ENCODE results near the gene IGFBP4. TPM values are rescaled to one million over a fixed set of nuclear protein-coding genes. Genes with fewer than 3 reads are reported as not detected.
A peak's percentile ranks its signal among the peaks of the same experiment; 100 is the strongest.

The IGFBP4 gene
- total RNA-seq, 2 experiments from 2014 or later: 12.2 to 13.2 TPM

DNA sequence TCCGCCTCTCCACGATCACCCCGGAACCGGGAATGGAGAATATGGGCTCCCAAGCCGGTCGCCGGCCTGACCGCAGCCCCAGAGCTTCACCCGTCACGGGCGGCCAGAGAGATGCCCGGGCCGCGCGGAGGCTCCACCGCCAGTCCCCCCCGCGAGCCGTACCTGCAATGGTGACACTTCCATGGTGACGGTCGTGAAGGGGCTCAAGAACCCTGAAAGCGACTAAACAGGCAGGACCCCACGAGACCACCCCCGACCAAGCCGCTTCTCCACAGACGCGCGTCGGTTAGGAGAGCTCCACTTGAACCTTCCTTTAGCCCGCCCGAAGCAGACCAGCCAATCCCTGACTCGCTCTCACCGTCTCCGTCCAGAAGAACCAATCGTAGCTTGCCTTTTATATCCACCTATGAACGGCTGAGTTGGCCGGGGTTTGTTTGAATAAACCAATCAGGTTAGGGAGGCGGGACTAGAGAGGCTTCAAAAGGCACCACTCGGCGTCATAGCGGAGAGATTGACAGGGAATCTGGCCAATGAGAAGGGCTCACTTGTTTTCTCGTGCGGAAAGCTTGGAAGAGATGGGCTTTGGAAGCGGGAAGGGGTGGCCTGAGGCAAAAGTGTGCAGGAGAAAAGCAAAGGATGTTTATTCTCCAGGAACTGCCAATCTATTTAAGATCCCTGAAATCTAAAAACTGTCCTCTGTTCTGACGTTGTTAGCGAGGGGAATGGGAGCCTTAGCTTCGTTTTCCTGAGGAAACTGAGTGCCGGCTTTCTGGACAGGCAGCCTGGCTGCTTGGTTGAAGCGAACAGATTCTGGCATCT is 25.4 kb upstream of the IGFBP4 start, which contains the start of gene TOP2A:
Gene TOP2A (minus strand): TSS at position 288 of the 819 bp plus-strand sequence. CDS start 105 bp downstream, at position 183.
- H3K27me3 Mint-ChIP-seq: no peaks in the 10 kb centered on the region
- peak; percentile 95 for DNase-seq
- peaks cover 24% of the 10 kb centered on the region for H3K36me3 Mint-ChIP-seq
- H3K9me3 Mint-ChIP-seq: no peaks in the 10 kb centered on the region
- peaks cover 33% of the 10 kb centered on the region for H3K4me1 Mint-ChIP-seq
- peak within 1 kb of the TSS; percentile 97 for H3K27ac Mint-ChIP-seq
- POLR2A ChIA-PET: interaction anchor here (0.6 to 3.7 kb wide), 41 partner anchors 9 to 349 kb away, joined by 3 to 48 read pairs (median 4); partner anchors contain the start of genes CCR7, GJD3 and IGFBP4
- ATAC-seq (ENCODE audit: low read depth): peak; percentile 96
- H3K4me3 Mint-ChIP-seq: peak within 1 kb of the TSS; percentile 99

DNA sequence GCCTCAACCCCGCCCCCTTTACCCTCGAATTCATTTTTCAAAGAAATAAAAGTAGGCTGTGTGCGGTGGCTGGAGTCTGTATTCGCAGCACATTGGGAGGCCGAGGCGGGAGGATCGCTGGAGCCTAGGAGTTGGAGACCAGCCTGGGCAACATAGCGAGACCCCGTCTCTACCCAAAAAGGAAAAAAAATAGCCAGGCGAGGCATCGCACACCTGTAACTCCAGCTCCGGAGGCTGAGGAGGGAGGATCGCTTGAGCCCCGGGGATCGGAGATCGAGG is 24.9 kb upstream of the IGFBP4 start:
- H3K9me3 Mint-ChIP-seq: no peaks in the 10 kb centered on the region
- no peak for DNase-seq
- H3K4me3 Mint-ChIP-seq: peak overlapping the region; percentile 99

DNA sequence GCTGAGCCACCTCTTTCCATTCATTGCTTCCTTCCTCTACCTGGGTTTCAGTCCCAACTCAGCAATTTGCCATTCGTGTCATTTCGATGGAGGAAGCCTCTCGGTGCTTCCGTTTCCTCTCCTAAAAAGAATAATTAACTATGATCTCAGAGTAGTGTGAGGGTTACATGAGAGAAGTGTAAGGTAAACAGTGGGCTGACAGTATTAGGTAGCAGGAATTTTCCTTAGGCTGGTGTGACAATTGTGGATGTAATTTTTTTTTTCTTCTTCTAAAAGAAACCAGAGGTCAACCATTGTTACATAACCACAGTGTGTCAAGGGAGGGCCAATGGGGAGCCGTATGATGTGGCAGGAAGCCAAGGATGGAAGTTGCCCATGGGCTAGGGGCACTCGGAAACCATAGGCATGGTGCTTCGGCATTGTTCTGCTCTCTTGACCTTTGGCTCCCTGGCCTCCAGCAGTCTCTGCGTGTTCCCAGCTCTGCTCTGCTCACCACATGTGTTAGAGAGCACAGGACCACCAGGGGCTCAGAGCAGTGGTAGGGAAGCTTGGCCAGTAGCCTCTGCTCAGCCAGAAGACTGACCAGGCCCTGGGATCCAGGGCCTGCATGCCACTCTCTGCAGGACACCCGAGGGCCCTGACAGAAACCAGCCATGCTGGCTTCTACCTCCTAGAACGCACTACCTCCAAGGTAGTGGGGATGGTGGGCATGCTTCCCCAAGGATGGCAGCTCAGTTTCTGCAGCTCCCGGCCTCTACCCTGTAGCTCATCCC is 23.5 kb upstream of the IGFBP4 start:
- peaks cover 31% of the 10 kb centered on the region for H3K4me1 Mint-ChIP-seq
- no peaks in the 10 kb centered on the region for H3K9me3 Mint-ChIP-seq
- H3K27ac Mint-ChIP-seq: peak overlapping the region; percentile 67
- no peaks in the 10 kb centered on the region for H3K27me3 Mint-ChIP-seq
- ATAC-seq (ENCODE audit: low read depth) (no peak), DNase-seq (peak; percentile 25)
- POLR2A ChIA-PET: interaction anchor here (0.6 to 1.8 kb wide), 5 partner anchors 57 to 191 kb away, joined by 3 to 6 read pairs (median 4); no protein-coding TSS in a partner anchor
- peak overlapping the region; percentile 50 for H3K4me3 Mint-ChIP-seq
- H3K36me3 Mint-ChIP-seq: peaks cover 15% of the 10 kb centered on the region

More for the DNA sequence above, 24.9 kb upstream of the IGFBP4 start:
- POLR2A ChIA-PET: interaction anchor here (0.8 to 3.7 kb wide), 25 partner anchors 9 to 349 kb away, joined by 3 to 48 read pairs (median 6); partner anchors contain the start of gene IGFBP4
- peaks cover 32% of the 10 kb centered on the region for H3K4me1 Mint-ChIP-seq
- H3K27ac Mint-ChIP-seq: peak overlapping the region; percentile 97
- no peak for ATAC-seq (ENCODE audit: low read depth)
- no peaks in the 10 kb centered on the region for H3K27me3 Mint-ChIP-seq
- H3K36me3 Mint-ChIP-seq: peaks cover 20% of the 10 kb centered on the region

DNA sequence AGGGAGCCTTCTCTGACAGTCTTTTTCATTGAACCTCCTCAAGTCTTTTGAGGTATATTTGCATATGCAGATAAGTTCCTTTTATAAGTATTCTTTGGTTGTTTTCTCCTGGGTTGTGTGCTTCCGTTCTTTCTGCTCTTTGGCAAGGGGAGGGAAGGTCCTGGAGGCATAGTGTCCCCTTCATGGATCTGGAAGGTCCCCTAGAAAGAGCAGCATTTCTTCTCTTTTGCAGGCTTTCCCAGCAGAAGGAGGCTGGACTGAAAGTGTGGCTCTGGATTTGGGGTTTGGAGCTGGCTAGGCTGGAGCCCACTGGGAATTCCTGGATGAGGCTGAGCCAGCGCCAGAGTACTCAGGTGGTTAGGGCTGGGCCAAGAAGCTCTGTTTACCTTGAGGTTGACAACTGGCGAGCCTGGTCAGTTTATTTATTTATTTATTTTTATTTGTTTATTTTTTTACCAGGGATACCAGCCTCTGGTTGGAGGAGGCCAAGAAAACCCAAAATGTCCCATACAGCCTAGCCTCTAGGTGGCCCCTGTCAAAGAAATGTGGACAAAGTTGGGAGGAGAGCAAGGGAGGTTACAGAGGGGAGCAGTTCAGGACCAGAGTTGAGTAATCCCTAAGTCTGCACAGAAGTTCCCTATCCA is 20.1 kb upstream of the IGFBP4 start:
- H3K4me3 Mint-ChIP-seq: no peak overlapping the region
- DNase-seq (peak; percentile 18), ATAC-seq (ENCODE audit: low read depth) (no peak)
- H3K36me3 Mint-ChIP-seq: peaks cover 2% of the 10 kb centered on the region
- POLR2A ChIA-PET: interaction anchor here (0.8 kb wide), 1 partner anchor 9 kb away, joined by 5 read pairs; no protein-coding TSS in a partner anchor
- H3K4me1 Mint-ChIP-seq: peaks cover 48% of the 10 kb centered on the region
- H3K27me3 Mint-ChIP-seq: peaks cover 6% of the 10 kb centered on the region
- H3K27ac Mint-ChIP-seq: no peak overlapping the region
- no peaks in the 10 kb centered on the region for H3K9me3 Mint-ChIP-seq

DNA sequence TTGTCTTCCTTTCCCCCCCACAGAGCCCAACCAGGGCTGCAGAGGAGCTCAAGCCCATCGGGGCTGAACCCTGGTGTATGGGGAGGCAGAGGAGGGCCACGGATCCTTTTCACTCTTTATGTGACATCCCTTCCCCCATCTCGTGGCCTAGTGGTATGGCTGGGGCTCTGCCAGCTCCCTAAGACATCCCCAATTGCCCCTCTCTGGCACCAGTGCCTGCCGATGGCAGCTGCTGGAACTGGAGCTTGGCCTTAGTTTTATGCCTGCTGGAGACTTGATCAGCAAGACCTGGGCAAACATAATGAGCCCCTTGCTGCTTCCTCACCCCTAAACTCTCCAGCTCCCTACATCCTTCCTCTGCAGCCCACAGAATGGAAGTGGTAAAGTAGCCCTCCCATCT is 17.5 kb upstream of the IGFBP4 start:
- peaks cover 17% of the 10 kb centered on the region for H3K27me3 Mint-ChIP-seq
- POLR2A ChIA-PET: interaction anchor here (0.6 to 3.4 kb wide), 9 partner anchors 8 to 135 kb away, joined by 3 to 48 read pairs (median 8); partner anchors contain the start of genes IGFBP4 and TOP2A
- peak; percentile 51 for DNase-seq
- peak overlapping the region; percentile 71 for H3K4me3 Mint-ChIP-seq
- ATAC-seq (ENCODE audit: low read depth): peak; percentile 23
- H3K36me3 Mint-ChIP-seq: peaks cover 2% of the 10 kb centered on the region
- no peaks in the 10 kb centered on the region for H3K9me3 Mint-ChIP-seq
- H3K4me1 Mint-ChIP-seq: peaks cover 37% of the 10 kb centered on the region
- peak overlapping the region; percentile 86 for H3K27ac Mint-ChIP-seq

DNA sequence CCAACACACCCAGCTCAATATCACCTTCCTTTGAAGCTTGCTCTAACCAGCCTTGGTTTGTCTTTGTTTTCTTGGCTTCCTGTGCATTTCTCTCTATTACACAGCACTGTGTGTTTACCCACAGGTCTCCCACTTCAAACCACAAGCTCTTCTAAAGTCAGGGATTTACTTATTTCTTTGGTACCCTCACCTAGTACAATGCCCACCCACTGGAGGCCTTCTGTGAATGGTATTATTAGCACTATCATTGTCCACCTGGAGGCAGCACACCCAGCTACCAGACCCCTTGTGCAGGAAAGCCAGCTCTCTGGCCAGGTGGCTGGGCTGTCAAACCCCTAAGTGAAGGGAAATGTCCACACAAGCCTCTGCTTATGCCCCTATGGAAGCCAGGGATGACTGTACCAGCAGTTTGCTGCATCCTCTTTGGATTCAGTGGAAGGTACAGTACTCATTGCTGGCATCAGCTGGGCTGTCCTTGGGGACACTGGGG is 16.2 kb upstream of the IGFBP4 start:
- H3K27me3 Mint-ChIP-seq: peaks cover 17% of the 10 kb centered on the region
- H3K4me1 Mint-ChIP-seq: peaks cover 38% of the 10 kb centered on the region
- H3K4me3 Mint-ChIP-seq: peak overlapping the region; percentile 71
- ATAC-seq (ENCODE audit: low read depth) (peak; percentile 93), DNase-seq (peak; percentile 49)
- H3K9me3 Mint-ChIP-seq: no peaks in the 10 kb centered on the region
- peak overlapping the region; percentile 86 for H3K27ac Mint-ChIP-seq
- POLR2A ChIA-PET: interaction anchor here (0.6 to 3.4 kb wide), 16 partner anchors 10 to 139 kb away, joined by 3 to 48 read pairs (median 5); partner anchors contain the start of genes CDC6 and TOP2A
- peaks cover 2% of the 10 kb centered on the region for H3K36me3 Mint-ChIP-seq

DNA sequence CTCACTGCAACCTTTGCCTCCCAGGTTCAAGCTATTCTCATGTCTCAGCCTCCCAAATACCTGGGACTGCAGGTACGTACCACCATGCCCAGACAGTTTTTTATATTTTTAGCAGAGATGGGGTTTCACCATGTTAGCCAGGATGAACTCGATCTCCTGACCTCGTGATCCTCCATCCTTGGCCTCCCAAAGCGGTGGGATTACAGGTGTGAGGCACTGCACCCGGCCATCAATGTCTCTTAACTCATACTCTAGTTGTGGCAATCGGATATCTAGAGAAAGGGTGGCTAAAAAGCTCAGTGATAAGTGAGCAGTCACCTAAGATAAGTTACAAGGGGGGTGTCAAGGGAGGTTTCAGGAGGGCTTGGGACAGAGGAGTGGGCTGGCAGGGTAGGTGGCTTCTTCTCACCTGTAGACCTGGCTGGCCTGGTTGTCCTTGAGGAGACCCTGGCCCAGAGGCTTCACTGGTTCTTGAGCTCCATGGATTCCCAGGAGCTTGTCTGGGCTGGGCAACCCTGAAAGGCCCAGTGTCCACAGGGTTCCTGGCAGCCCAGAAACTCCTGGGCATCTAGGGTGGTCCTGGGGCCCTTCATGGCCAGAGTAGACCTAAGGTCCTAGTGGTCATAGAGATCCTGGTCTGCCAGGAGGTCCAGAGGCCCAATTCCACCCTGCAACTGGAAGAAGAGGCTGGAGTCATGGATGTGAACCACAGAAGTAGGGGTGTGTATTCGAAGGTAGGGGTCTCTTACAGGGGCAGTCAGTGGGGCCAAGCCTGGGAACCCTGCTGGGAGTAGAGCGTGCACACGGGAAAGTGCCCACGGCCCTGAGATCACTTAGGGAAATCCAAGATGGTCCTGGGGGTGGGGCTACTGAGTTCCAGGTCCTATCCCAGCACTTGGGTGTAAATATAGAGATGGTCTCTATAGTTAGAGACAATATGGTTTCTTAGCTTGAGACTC is 12.7 kb upstream of the IGFBP4 start:
- POLR2A ChIA-PET: interaction anchor here (0.6 to 1.0 kb wide), 3 partner anchors 13 to 50 kb away, joined by 3 to 4 read pairs (median 3); partner anchors contain the start of gene TOP2A
- Mint-ChIP-seq H3K9me3 (no peaks in the 10 kb centered on the region), H3K4me1 (peaks cover 31% of the 10 kb centered on the region), H3K27me3 (peaks cover 17% of the 10 kb centered on the region), H3K36me3 (peaks cover 2% of the 10 kb centered on the region), H3K27ac (peak overlapping the region; percentile 23), H3K4me3 (no peak overlapping the region)
- no peak for ATAC-seq (ENCODE audit: low read depth)
- DNase-seq: peak; percentile 19

DNA sequence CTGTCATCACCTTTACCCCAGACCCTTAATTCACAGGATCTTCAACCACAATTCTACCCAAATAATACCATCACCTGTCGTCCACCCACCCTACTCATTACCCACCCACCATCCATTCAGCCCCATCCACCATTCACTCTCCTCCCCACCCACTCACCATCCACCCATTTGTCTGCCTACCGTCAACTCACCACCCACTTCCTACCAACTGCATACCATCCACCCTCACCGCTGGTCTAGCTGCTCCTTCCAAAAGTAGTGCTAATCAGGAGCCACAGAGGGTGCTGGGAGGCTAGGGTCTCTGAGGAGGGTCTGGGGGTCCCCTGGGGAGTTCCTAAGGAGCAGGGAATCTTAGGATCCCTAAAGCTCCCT is 12.0 kb upstream of the IGFBP4 start:
- POLR2A ChIA-PET: interaction anchor here (0.6 to 1.0 kb wide), 4 partner anchors 14 to 50 kb away, joined by 3 to 4 read pairs (median 4); partner anchors contain the start of gene TOP2A
- peaks cover 24% of the 10 kb centered on the region for H3K4me1 Mint-ChIP-seq
- DNase-seq: peak; percentile 15

DNA sequence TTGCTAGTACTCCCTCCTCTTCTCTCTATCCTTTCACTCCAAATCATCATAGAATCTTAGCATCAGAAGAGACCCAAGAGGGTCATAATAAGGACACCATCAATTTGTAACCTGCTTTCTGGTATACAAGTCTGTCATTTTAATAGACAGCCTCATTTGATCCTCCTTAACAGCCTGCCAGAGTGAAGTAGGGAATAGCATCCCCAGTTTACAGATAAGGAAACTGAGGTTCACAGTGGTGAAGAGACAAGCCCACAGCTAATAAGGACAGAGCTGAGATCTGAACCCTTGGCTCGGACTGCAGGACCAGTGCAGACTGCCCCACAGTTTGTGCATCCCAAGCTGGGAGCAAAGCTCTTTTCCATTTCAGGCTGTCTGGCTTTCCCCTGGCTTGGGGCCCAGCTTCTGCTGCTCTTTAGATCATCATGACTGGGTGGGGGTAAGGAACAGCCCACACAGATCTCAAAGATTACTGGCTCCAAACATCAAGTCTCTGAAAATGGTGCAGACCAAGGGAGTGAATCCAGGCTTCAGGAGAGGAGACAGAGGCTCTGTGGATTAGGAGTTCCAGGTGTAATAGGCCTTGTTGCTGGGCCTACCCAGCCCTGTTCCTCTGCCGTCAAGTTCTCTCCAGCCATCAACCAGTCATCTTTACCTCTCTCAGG is 10.3 kb upstream of the IGFBP4 start:
- Mint-ChIP-seq H3K4me3 (no peak overlapping the region), H3K4me1 (peaks cover 15% of the 10 kb centered on the region), H3K36me3 (peaks cover 1% of the 10 kb centered on the region), H3K27ac (no peak overlapping the region), H3K27me3 (peaks cover 17% of the 10 kb centered on the region), H3K9me3 (no peaks in the 10 kb centered on the region)
- DNase-seq (no peak), ATAC-seq (ENCODE audit: low read depth) (no peak)
- POLR2A ChIA-PET: interaction anchor here (1.9 kb wide), 1 partner anchor 15 kb away, joined by 8 read pairs; the partner anchor contains the start of gene TOP2A

More for the DNA sequence above, 12.0 kb upstream of the IGFBP4 start:
- Mint-ChIP-seq H3K27me3 (peaks cover 17% of the 10 kb centered on the region), H3K9me3 (no peaks in the 10 kb centered on the region), H3K36me3 (peaks cover 2% of the 10 kb centered on the region), H3K4me3 (no peak overlapping the region), H3K27ac (peak overlapping the region; percentile 23)
- no peak for ATAC-seq (ENCODE audit: low read depth)

DNA sequence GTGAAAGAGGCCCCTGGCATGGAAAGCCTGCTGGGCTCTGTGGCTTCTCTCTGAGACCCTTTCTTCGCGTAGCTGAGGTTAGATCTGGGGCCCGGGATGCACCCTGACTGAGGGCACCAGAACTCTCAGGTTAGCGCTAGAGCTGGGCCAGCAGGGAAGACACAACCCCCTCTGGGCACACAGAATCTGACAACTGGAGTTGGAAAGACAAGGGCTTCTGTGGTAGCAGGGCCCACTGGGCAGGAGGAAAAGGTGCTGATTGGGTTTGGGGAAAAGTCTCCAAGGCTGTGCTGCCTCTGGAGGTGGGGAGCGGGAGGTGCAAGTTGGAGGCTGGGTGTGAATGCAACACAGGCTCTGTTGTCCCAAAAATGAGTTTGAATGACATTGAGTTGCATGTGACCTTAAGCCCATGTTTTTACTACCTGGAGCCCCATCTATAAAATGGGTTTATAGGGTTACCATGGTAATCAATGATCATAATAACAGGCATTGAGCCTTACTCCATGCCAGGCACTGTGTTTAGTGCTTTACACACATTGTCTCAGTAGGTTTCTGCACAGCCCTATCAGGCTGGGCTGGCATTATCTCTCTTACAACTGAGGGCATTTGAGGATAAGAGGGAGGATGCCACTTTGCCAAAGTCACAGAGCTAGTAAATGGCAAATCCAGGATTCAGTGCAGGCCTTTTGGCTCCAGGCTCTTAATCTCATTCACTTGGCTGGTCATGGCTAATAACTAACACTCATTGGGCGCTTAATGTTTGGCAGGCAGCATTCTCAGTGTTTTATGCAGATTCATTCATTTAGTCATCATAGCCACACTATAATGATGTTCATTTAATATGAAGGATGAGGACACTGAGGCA is 9.5 kb upstream of the IGFBP4 start:
- H3K4me1 Mint-ChIP-seq: peaks cover 14% of the 10 kb centered on the region
- DNase-seq: no peak
- ATAC-seq (ENCODE audit: low read depth): peak; percentile 59
- H3K36me3 Mint-ChIP-seq: no peaks in the 10 kb centered on the region
- no peak overlapping the region for H3K4me3 Mint-ChIP-seq
- H3K9me3 Mint-ChIP-seq: no peaks in the 10 kb centered on the region
- H3K27me3 Mint-ChIP-seq: peaks cover 15% of the 10 kb centered on the region
- POLR2A ChIA-PET: interaction anchor here (1.9 kb wide), 1 partner anchor 16 kb away, joined by 8 read pairs; the partner anchor contains the start of gene TOP2A
- H3K27ac Mint-ChIP-seq: no peak overlapping the region

Measured in activated naive CD8-positive, alpha-beta T cell treated with anti-CD3 and anti-CD28 coated beads, Interleukin-2, amount 10 ng/mL, durations not matched to agents 7 days and 5 days (primary cell).